ENCODE measurements around the gene IGSF3. TPM values are rescaled to one million over a fixed set of nuclear protein-coding genes. Genes with fewer than 3 reads are reported as not detected.
A peak's percentile ranks its signal among the peaks of the same experiment; 100 is the strongest.
"Not testable (repeated sequence)": the region's sequence is repeated elsewhere in the genome, so short reads cannot be mapped to it uniquely, and the experiment has no call there.

Gene IGSF3
- polyA plus RNA-seq, 1 donor (not counting 4 experiments of a cell fraction or from before 2014, with no cell fraction given) = 47.4 TPM

DNA sequence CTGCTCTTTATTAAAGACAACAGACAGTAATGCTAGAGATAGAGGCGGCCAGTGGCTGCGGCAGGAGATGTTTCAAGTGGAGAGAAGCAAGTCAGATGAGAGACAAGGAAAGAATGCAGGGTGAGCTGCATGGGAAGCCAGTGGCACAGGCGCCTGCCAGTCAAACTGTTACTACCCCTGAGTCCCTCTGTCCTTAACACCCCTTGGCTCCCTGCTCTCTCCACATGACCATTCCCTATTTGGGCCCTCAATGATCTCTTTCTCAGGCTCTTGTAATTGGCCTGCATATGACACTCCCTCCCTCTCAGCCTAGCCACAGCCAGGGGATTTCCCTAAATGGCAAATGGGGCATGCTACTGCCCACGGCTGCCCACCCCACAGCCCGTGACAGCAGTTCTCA, 74.1 kb downstream of the IGSF3 start:
- not testable (repeated sequence) for H3K9ac ChIP-seq (ENCODE audit: control insufficient read depth, extremely low read depth, insufficient read depth, low read length)

GRCh38 chr1:116591951-116592605, 75.5 kb downstream of the IGSF3 start:
- H3K4me3 ChIP-seq (ENCODE audit: control insufficient read depth in 2 of 3, extremely low read depth in 1 of 3, insufficient read depth in 2 of 3, low read depth in 1 of 3, low read length in 3 of 3); H4K20me1 ChIP-seq (ENCODE audit: control insufficient read depth, extremely low read depth, insufficient read depth, low read length); H3K9me3 ChIP-seq (ENCODE audit: control insufficient read depth, low read depth, low read length); DNase-seq (ENCODE audit: low read depth, low spot score); H3K36me3 ChIP-seq (ENCODE audit: control insufficient read depth in 2 of 2, extremely low read depth in 1 of 2, insufficient read depth in 2 of 2, low read length in 2 of 2); dilution Hi-C loops (cut with MboI; ENCODE audit: extremely low pct_ligation_motif_present, low sequenced_read_pairs); H3K79me2 ChIP-seq (ENCODE audit: control insufficient read depth, insufficient read depth, low read length); H3K9ac ChIP-seq (ENCODE audit: control insufficient read depth, extremely low read depth, insufficient read depth, low read length); H2AFZ ChIP-seq (ENCODE audit: control insufficient read depth, low read length); H3K4me2 ChIP-seq (ENCODE audit: control insufficient read depth, extremely low read depth, insufficient read depth, low read depth, low read length); FAIRE-seq; H3K27ac ChIP-seq (ENCODE audit: control insufficient read depth, insufficient read depth, low read length); H3K27me3 ChIP-seq (ENCODE audit: control insufficient read depth, extremely low read depth, insufficient read depth, low read length); H3K9me1 ChIP-seq (ENCODE audit: control insufficient read depth, extremely low read depth, insufficient read depth, low read length): not testable (repeated sequence)
- peaks cover 13% of the 10 kb centered on the region for H3K4me1 ChIP-seq (ENCODE audit: control insufficient read depth, extremely low read depth, insufficient read depth, low read length)

More for the DNA sequence above, 74.1 kb downstream of the IGSF3 start:
- H3K36me3 ChIP-seq (ENCODE audit: control insufficient read depth in 2 of 2, extremely low read depth in 1 of 2, insufficient read depth in 2 of 2, low read length in 2 of 2); H3K79me2 ChIP-seq (ENCODE audit: control insufficient read depth, insufficient read depth, low read length); H4K20me1 ChIP-seq (ENCODE audit: control insufficient read depth, extremely low read depth, insufficient read depth, low read length); H3K9me3 ChIP-seq (ENCODE audit: control insufficient read depth, low read depth, low read length); H3K4me3 ChIP-seq (ENCODE audit: control insufficient read depth in 2 of 3, extremely low read depth in 1 of 3, insufficient read depth in 2 of 3, low read depth in 1 of 3, low read length in 3 of 3); DNase-seq (ENCODE audit: low read depth, low spot score); H2AFZ ChIP-seq (ENCODE audit: control insufficient read depth, low read length); H3K9me1 ChIP-seq (ENCODE audit: control insufficient read depth, extremely low read depth, insufficient read depth, low read length); dilution Hi-C loops (cut with MboI; ENCODE audit: extremely low pct_ligation_motif_present, low sequenced_read_pairs); H3K4me2 ChIP-seq (ENCODE audit: control insufficient read depth, extremely low read depth, insufficient read depth, low read depth, low read length); H3K27me3 ChIP-seq (ENCODE audit: control insufficient read depth, extremely low read depth, insufficient read depth, low read length); FAIRE-seq; H3K27ac ChIP-seq (ENCODE audit: control insufficient read depth, insufficient read depth, low read length): not testable (repeated sequence)
- H3K4me1 ChIP-seq (ENCODE audit: control insufficient read depth, extremely low read depth, insufficient read depth, low read length) = peaks cover 13% of the 10 kb centered on the region

DNA sequence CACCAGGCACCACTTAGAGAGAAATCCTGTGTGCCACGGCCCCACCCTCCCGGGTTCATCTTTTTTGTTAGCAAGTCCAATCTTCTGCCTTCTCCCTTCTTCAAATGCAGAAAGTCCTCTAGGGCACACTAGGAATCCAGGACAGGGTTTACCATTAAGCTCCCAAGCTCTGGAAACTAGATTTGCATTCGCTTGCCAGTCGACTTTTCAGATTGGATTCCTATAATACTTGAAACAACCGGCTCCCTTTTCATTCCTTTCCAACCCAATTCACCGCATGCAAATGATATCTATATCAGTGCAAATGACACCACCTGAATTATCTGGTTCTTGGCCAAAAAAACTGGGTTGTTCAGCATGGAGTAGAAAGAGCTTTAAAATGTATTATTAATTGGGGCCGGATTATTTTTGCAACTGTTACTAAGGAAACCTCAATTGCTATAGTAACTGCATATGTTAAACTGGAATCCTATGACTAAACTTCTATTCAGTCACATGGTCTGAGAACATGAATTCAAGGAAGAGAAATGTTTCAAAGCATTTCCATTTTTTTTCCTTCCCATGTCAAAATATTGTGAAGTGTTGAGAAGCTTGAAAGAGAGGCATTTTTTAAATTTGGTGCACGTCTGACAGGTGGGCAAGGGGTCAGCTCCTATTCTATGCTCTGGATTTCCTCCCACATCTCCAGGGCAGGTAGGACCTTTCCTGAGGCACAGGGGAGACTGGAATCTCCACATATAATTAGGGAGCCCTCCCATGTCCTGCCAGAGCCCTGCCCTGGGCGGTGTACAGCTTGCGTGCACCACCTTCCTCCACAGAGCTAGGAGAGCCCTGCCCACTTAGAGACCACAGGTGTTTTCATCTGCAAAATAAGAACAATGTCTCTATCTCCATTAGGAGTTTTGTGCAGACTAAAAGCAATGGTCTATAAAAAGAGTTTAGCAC, 76.3 kb downstream of the IGSF3 start:
- H3K4me3 ChIP-seq (ENCODE audit: control insufficient read depth in 2 of 3, extremely low read depth in 1 of 3, insufficient read depth in 2 of 3, low read depth in 1 of 3, low read length in 3 of 3); FAIRE-seq; H4K20me1 ChIP-seq (ENCODE audit: control insufficient read depth, extremely low read depth, insufficient read depth, low read length); H3K9me1 ChIP-seq (ENCODE audit: control insufficient read depth, extremely low read depth, insufficient read depth, low read length); H3K27me3 ChIP-seq (ENCODE audit: control insufficient read depth, extremely low read depth, insufficient read depth, low read length); H3K9ac ChIP-seq (ENCODE audit: control insufficient read depth, extremely low read depth, insufficient read depth, low read length); H2AFZ ChIP-seq (ENCODE audit: control insufficient read depth, low read length); H3K9me3 ChIP-seq (ENCODE audit: control insufficient read depth, low read depth, low read length); dilution Hi-C loops (cut with MboI; ENCODE audit: extremely low pct_ligation_motif_present, low sequenced_read_pairs); DNase-seq (ENCODE audit: low read depth, low spot score); H3K79me2 ChIP-seq (ENCODE audit: control insufficient read depth, insufficient read depth, low read length); H3K27ac ChIP-seq (ENCODE audit: control insufficient read depth, insufficient read depth, low read length); H3K36me3 ChIP-seq (ENCODE audit: control insufficient read depth in 2 of 2, extremely low read depth in 1 of 2, insufficient read depth in 2 of 2, low read length in 2 of 2); H3K4me2 ChIP-seq (ENCODE audit: control insufficient read depth, extremely low read depth, insufficient read depth, low read depth, low read length): not testable (repeated sequence)
- peaks cover 13% of the 10 kb centered on the region for H3K4me1 ChIP-seq (ENCODE audit: control insufficient read depth, extremely low read depth, insufficient read depth, low read length)

DNA sequence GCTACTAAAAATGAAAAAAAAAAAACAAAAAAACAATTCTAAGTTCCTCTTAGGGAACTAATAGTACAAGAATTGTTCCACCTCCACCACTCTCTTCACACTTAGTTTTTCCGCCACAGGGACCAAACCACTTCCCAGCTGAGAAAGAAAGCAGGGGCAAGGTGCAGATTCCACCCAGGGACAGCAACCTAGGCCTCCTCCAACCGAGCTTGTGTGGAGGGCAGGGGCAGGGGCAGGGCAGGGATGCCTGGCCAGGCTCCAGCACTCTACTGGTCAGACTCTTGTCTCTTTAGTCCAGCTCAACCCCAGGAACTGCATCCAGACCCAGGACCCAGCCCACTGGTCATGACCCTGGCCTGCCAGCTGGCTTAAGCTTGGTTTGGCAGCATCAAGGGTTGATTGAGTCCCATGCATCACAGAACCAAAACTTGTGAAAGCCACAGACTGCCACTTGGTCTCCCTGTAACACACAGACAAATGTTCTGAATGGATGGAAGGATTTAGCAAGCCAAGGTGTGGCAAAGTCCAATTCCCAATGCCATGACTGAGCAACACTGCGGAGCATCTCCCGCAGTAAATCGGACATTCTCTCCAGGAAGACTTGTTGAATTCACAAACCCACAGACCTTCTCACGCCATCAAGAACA, 77.1 kb downstream of the IGSF3 start:
- DNase-seq (ENCODE audit: low read depth, low spot score); H4K20me1 ChIP-seq (ENCODE audit: control insufficient read depth, extremely low read depth, insufficient read depth, low read length); dilution Hi-C loops (cut with MboI; ENCODE audit: extremely low pct_ligation_motif_present, low sequenced_read_pairs); H3K9me3 ChIP-seq (ENCODE audit: control insufficient read depth, low read depth, low read length); H3K4me3 ChIP-seq (ENCODE audit: control insufficient read depth in 2 of 3, extremely low read depth in 1 of 3, insufficient read depth in 2 of 3, low read depth in 1 of 3, low read length in 3 of 3); H2AFZ ChIP-seq (ENCODE audit: control insufficient read depth, low read length); H3K9ac ChIP-seq (ENCODE audit: control insufficient read depth, extremely low read depth, insufficient read depth, low read length); H3K79me2 ChIP-seq (ENCODE audit: control insufficient read depth, insufficient read depth, low read length); H3K9me1 ChIP-seq (ENCODE audit: control insufficient read depth, extremely low read depth, insufficient read depth, low read length); H3K36me3 ChIP-seq (ENCODE audit: control insufficient read depth in 2 of 2, extremely low read depth in 1 of 2, insufficient read depth in 2 of 2, low read length in 2 of 2); H3K27me3 ChIP-seq (ENCODE audit: control insufficient read depth, extremely low read depth, insufficient read depth, low read length); H3K27ac ChIP-seq (ENCODE audit: control insufficient read depth, insufficient read depth, low read length); H3K4me2 ChIP-seq (ENCODE audit: control insufficient read depth, extremely low read depth, insufficient read depth, low read depth, low read length): not testable (repeated sequence)
- peak; percentile 67 for FAIRE-seq
- peaks cover 13% of the 10 kb centered on the region for H3K4me1 ChIP-seq (ENCODE audit: control insufficient read depth, extremely low read depth, insufficient read depth, low read length)

All from keratinocyte (primary cell).